Fibroblast of lung (primary cell): ENCODE measurements around the gene SIK3. TPM values are rescaled to one million over a fixed set of nuclear protein-coding genes. Genes with fewer than 3 reads are reported as not detected.

Source experiments
- DNase-seq, 2 donors: peaks; one replicate each; pipeline versions ENCODE4 v3.0.0 to v3.0.0-alpha.2; 2010; ENCODE audit warnings: low read depth in 2 of 2
- H2AFZ ChIP-seq: 2 replicates; pipeline ENCODE4 v1.5.1; 2012; ENCODE audit warnings: low read length, control low read depth, inconsistent platforms
- H3K27ac ChIP-seq: 2 replicates; pipeline ENCODE4 v1.5.1; 2011; ENCODE audit warnings: low read length, control low read depth; ENCODE audit not compliant: insufficient read depth
- H3K27me3 ChIP-seq: 2 replicates; pipeline ENCODE4 v1.5.1; 2011; ENCODE audit warnings: mild to moderate bottlenecking, low read length; ENCODE audit not compliant: control insufficient read depth, insufficient read depth
- H3K36me3 ChIP-seq: 2 replicates; pipeline ENCODE4 v1.5.1; 2011; ENCODE audit warnings: low read length; ENCODE audit not compliant: control insufficient read depth, insufficient read depth
- H3K4me1 ChIP-seq: 2 replicates; pipeline ENCODE4 v1.5.1; 2011; ENCODE audit warnings: low read length; ENCODE audit not compliant: control insufficient read depth, insufficient read depth; ENCODE audit errors: extremely low read depth
- H3K4me2 ChIP-seq: 2 replicates; pipeline ENCODE4 v1.5.1; 2011; ENCODE audit warnings: low read length, control low read depth; ENCODE audit not compliant: insufficient read depth; ENCODE audit errors: extremely low read depth
- H3K4me3 ChIP-seq, 4 experiments: fragments of 200-600 bp in 1 of 4; sonication (generic) in 1 of 4; replicated peaks in 1 of 4; 2 replicates each; pipeline ENCODE4 v1.5.1; 2011 to 2016; ENCODE audit warnings: low read length in 4 of 4, low read depth in 3 of 4, mild to moderate bottlenecking in 3 of 4, control low read depth in 2 of 4, inconsistent platforms in 1 of 4, mixed read lengths in 1 of 4; ENCODE audit not compliant: insufficient read depth in 1 of 4; ENCODE audit errors: control extremely low read depth in 1 of 4
- H3K79me2 ChIP-seq: 2 replicates; pipeline ENCODE4 v1.5.1; 2012; ENCODE audit warnings: mild to moderate bottlenecking, low read length, inconsistent platforms; ENCODE audit not compliant: control insufficient read depth, insufficient read depth
- H3K9ac ChIP-seq: 2 replicates; pipeline ENCODE4 v1.5.1; 2011; ENCODE audit warnings: mild to moderate bottlenecking, low read length, control low read depth; ENCODE audit not compliant: insufficient read depth
- H3K9me3 ChIP-seq: 2 replicates; pipeline ENCODE4 v1.5.1; 2012; ENCODE audit warnings: low read depth, low read length; ENCODE audit not compliant: control insufficient read depth, insufficient read depth
- H4K20me1 ChIP-seq: 2 replicates; pipeline ENCODE4 v1.5.1; 2011; ENCODE audit warnings: low read length; ENCODE audit not compliant: control insufficient read depth, insufficient read depth; ENCODE audit errors: extremely low read depth
- EZH2 ChIP-seq: IDR thresholded peaks from 2 replicates; pipeline ENCODE4 v1.5.1; 2012; ENCODE audit warnings: low read length, control low read depth, mild to moderate bottlenecking; ENCODE audit errors: missing control alignments
- polyA plus RNA-seq, 2 donors: library from polyadenylated mRNA; depleted of rRNA in 1 of 2; stranded (reverse) in 1 of 2; unstranded in 1 of 2; fragments of >200 nt; gene quantifications; 2 replicates each; pipeline ENCODE4 v1.2.1, GENCODE V29; 2011 to 2012; ENCODE audit warnings: missing spikeins in 1 of 2
- total RNA-seq: library from RNA; depleted of rRNA; stranded (reverse); fragments of >200 nt; gene quantifications from 2 replicates; pipeline ENCODE4 v1.2.1, GENCODE V29; 2014
- TF ChIP-seq, protein P1 (sequence below), 2 donors: IDR thresholded peaks in 1 of 2; conservative IDR thresholded peaks in 1 of 2; 1 replicate in 1 of 2; 2 replicates in 1 of 2; pipeline ENCODE4 v1.5.1; 2011 to 2012; ENCODE audit warnings: low read length in 2 of 2, control low read depth in 1 of 2, inconsistent platforms in 1 of 2, low read depth in 1 of 2, mild to moderate bottlenecking in 1 of 2

Gene SIK3
- total and polyA plus RNA-seq, 2 donors (not counting 1 experiment from before 2014, with no cell fraction given), result 7.1 to 22.8 TPM

DNA sequence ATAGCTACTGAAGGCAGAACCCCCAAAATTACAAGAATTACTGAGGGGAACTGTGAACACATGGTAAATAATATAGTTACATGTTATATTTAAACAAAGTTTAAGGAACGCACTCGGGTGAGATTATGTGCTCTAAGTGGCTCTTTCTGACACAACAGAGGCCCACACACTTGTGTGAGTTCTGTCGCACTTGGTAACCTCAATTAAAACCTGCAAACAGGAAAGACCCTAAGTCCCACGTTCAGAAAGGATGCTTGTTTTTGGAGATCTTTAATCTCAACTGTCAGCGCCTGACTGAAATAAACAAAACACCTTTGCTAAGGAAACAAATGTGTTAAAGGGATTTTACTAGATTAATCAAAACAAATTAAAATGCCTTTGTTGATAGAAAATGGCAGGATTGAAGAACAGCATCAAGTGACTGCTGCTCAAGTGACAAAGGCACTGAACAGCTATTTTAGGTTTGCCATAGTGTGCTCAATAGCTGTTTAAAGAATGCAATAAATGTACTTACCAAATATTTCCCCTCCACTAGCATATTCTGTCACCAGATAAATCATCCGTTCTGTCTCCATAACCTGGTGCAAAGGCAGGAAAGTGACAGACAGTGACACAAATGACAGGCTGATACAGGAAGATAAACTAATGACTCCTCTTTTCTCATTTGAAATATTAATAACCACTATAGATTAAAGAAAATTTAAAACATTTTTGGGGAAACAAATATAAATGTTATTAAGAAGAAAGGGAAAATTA lies 144.5 kb downstream of the SIK3 start:
- TF ChIP-seq, protein P1, sequence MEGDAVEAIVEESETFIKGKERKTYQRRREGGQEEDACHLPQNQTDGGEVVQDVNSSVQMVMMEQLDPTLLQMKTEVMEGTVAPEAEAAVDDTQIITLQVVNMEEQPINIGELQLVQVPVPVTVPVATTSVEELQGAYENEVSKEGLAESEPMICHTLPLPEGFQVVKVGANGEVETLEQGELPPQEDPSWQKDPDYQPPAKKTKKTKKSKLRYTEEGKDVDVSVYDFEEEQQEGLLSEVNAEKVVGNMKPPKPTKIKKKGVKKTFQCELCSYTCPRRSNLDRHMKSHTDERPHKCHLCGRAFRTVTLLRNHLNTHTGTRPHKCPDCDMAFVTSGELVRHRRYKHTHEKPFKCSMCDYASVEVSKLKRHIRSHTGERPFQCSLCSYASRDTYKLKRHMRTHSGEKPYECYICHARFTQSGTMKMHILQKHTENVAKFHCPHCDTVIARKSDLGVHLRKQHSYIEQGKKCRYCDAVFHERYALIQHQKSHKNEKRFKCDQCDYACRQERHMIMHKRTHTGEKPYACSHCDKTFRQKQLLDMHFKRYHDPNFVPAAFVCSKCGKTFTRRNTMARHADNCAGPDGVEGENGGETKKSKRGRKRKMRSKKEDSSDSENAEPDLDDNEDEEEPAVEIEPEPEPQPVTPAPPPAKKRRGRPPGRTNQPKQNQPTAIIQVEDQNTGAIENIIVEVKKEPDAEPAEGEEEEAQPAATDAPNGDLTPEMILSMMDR (conservative IDR thresholded peaks at IDR 0.05 in 1 of 2, IDR thresholded peaks at IDR 0.05 in 1 of 2; ENCODE audit: low read depth in 1 of 2, low read length in 2 of 2), result no peak
- no peak for TF ChIP-seq EZH2
- peaks cover 2% of the 10 kb centered on the region for H3K4me1 ChIP-seq

GRCh38 chr11:116951762-116952161 lies 146.5 kb downstream of the SIK3 start:
- Histone ChIP-seq H2AFZ (no peak overlapping the region), H3K4me1 (no peaks in the 10 kb centered on the region), H3K9ac (no peak overlapping the region), H3K4me2 (no peak overlapping the region), H3K36me3 (no peaks in the 10 kb centered on the region), H3K79me2 (no peaks in the 10 kb centered on the region), H4K20me1 (no peaks in the 10 kb centered on the region), H3K27me3 (no peaks in the 10 kb centered on the region), H3K9me3 (no peaks in the 10 kb centered on the region), H3K4me3 (no peak overlapping the region), H3K27ac (no peak overlapping the region)
- TF ChIP-seq, protein P1 (conservative IDR thresholded peaks at IDR 0.05 in 1 of 2, IDR thresholded peaks at IDR 0.05 in 1 of 2; ENCODE audit: low read depth in 1 of 2, low read length in 2 of 2), result no peak
- TF ChIP-seq EZH2, result no peak
- no peak for DNase-seq

More for the DNA sequence above, 144.5 kb downstream of the SIK3 start:
- H3K9me3 ChIP-seq, result no peaks in the 10 kb centered on the region
- no peak overlapping the region for H3K27ac ChIP-seq
- no peak overlapping the region for H2AFZ ChIP-seq
- no peaks in the 10 kb centered on the region for H4K20me1 ChIP-seq
- no peak overlapping the region for H3K4me3 ChIP-seq
- H3K9ac ChIP-seq, result no peak overlapping the region
- no peak for DNase-seq
- no peaks in the 10 kb centered on the region for H3K79me2 ChIP-seq
- no peaks in the 10 kb centered on the region for H3K27me3 ChIP-seq
- no peaks in the 10 kb centered on the region for H3K36me3 ChIP-seq
- no peak overlapping the region for H3K4me2 ChIP-seq

GRCh38 chr11:116950210-116950609 lies 148.0 kb downstream of the SIK3 start:
- H3K4me2 ChIP-seq, result no peak overlapping the region
- TF ChIP-seq, protein P1 (conservative IDR thresholded peaks at IDR 0.05 in 1 of 2, IDR thresholded peaks at IDR 0.05 in 1 of 2; ENCODE audit: low read depth in 1 of 2, low read length in 2 of 2), result no peak
- no peak for TF ChIP-seq EZH2
- no peaks in the 10 kb centered on the region for H3K36me3 ChIP-seq
- H3K79me2 ChIP-seq, result no peaks in the 10 kb centered on the region
- no peaks in the 10 kb centered on the region for H4K20me1 ChIP-seq
- H2AFZ ChIP-seq, result no peak overlapping the region
- H3K4me1 ChIP-seq, result no peaks in the 10 kb centered on the region
- H3K9ac ChIP-seq, result no peak overlapping the region
- no peaks in the 10 kb centered on the region for H3K9me3 ChIP-seq
- H3K4me3 ChIP-seq, result no peak overlapping the region
- no peak overlapping the region for H3K27ac ChIP-seq
- no peak for DNase-seq
- H3K27me3 ChIP-seq, result no peaks in the 10 kb centered on the region
